Keratinocyte (primary cell): Measurements from ENCODE around the gene TMEM204. TPM values are rescaled to one million over a fixed set of nuclear protein-coding genes. Genes with fewer than 3 reads are reported as not detected.
A peak's percentile ranks its signal among the peaks of the same experiment; 100 is the strongest.

Experiments used
- DNase-seq: peaks from one replicate; pipeline ENCODE4 v3.0.0-alpha.2; 2011; ENCODE audit warnings: low read depth, missing footprints, low spot score
- FAIRE-seq: peaks from 2 replicates; lab custom pipeline; 2011; peaks lifted over from hg19 to GRCh38; lab: Jason Lieb, UNC
- H2AFZ ChIP-seq: 2 replicates; pipeline ENCODE4 v1.6.0; 2012; ENCODE audit warnings: low read length, control low read depth, inconsistent platforms; ENCODE audit not compliant: control insufficient read depth
- H3K27ac ChIP-seq: 2 replicates; pipeline ENCODE4 v1.5.1; 2011; ENCODE audit warnings: low read length; ENCODE audit not compliant: control insufficient read depth, insufficient read depth
- H3K27me3 ChIP-seq: 3 replicates; pipeline ENCODE4 v1.6.0; 2011; ENCODE audit warnings: low read length; ENCODE audit not compliant: control insufficient read depth, insufficient read depth; ENCODE audit errors: extremely low read depth
- H3K36me3 ChIP-seq, 2 experiments: 2 replicates in 1 of 2; 3 replicates in 1 of 2; pipeline ENCODE4 v1.5.1; 2011; ENCODE audit warnings: low read length in 2 of 2, mild to moderate bottlenecking in 1 of 2; ENCODE audit not compliant: control insufficient read depth in 2 of 2, insufficient read depth in 2 of 2; ENCODE audit errors: extremely low read depth in 1 of 2
- H3K4me1 ChIP-seq: 3 replicates; pipeline ENCODE4 v1.5.1; 2011; ENCODE audit warnings: low read length; ENCODE audit not compliant: control insufficient read depth, insufficient read depth; ENCODE audit errors: extremely low read depth
- H3K4me2 ChIP-seq: 3 replicates; pipeline ENCODE4 v1.6.0; 2011; ENCODE audit warnings: low read depth, low read length; ENCODE audit not compliant: control insufficient read depth, insufficient read depth; ENCODE audit errors: extremely low read depth
- H3K4me3 ChIP-seq, 3 experiments: fragments of 200-600 bp in 1 of 3; sonication (generic) in 1 of 3; 2 replicates in 2 of 3; 3 replicates in 1 of 3; pipeline ENCODE4 v1.5.1; 2011 to 2016; ENCODE audit warnings: low read length in 3 of 3, mild to moderate bottlenecking in 3 of 3, control low read depth in 2 of 3, inconsistent platforms in 1 of 3, low read depth in 1 of 3, mixed read lengths in 1 of 3, mixed run types in 1 of 3, moderate library complexity in 1 of 3; ENCODE audit not compliant: control insufficient read depth in 2 of 3, insufficient read depth in 2 of 3; ENCODE audit errors: extremely low read depth in 1 of 3
- H3K79me2 ChIP-seq: 2 replicates; pipeline ENCODE4 v1.6.0; 2012; ENCODE audit warnings: low read length; ENCODE audit not compliant: control insufficient read depth, insufficient read depth
- H3K9ac ChIP-seq: 3 replicates; pipeline ENCODE4 v1.6.0; 2011; ENCODE audit warnings: low read length; ENCODE audit not compliant: control insufficient read depth, insufficient read depth; ENCODE audit errors: extremely low read depth
- H3K9me1 ChIP-seq: 3 replicates; pipeline ENCODE4 v1.6.0; 2011; ENCODE audit warnings: low read length; ENCODE audit not compliant: control insufficient read depth, insufficient read depth; ENCODE audit errors: extremely low read depth
- H3K9me3 ChIP-seq: 2 replicates; pipeline ENCODE4 v1.5.1; 2012; ENCODE audit warnings: low read depth, low read length; ENCODE audit not compliant: control insufficient read depth
- H4K20me1 ChIP-seq: 3 replicates; pipeline ENCODE4 v1.6.0; 2011; ENCODE audit warnings: low read length; ENCODE audit not compliant: control insufficient read depth, insufficient read depth; ENCODE audit errors: extremely low read depth
- CTCF ChIP-seq, 3 experiments: IDR thresholded peaks in 1 of 3; conservative IDR thresholded peaks in 1 of 3; optimal IDR thresholded peaks in 1 of 3; 2 replicates in 2 of 3; 3 replicates in 1 of 3; pipeline versions ENCODE3 to v1.5.1; 2011; ENCODE audit warnings: low read length in 3 of 3, mild to moderate bottlenecking in 3 of 3, moderate library complexity in 2 of 3, control low read depth in 1 of 3, inconsistent platforms in 1 of 3; ENCODE audit not compliant: insufficient read depth in 2 of 3; ENCODE audit errors: extremely low read depth in 1 of 3
- EZH2 ChIP-seq: IDR thresholded peaks from one replicate; pipeline ENCODE4 v1.6.1; 2012; ENCODE audit warnings: inconsistent platforms, mild to moderate bottlenecking, low read length, moderate library complexity
- dilution Hi-C: fragments of 300-500 bp; cut with MboI; formaldehyde crosslinking; loops from one replicate; pipeline ENCODE4 v1.7.0; 2020; ENCODE audit warnings: low sequenced_read_pairs; ENCODE audit not compliant: extremely low pct_ligation_motif_present
- polyA plus RNA-seq, 5 experiments: library from polyadenylated mRNA; depleted of rRNA in 3 of 5; stranded (reverse) in 3 of 5; stranded (forward) in 1 of 5; unstranded in 1 of 5; fragments of >200 nt; gene quantifications; 1 replicate in 1 of 5; 2 replicates in 3 of 5; 3 replicates in 1 of 5; pipeline versions ENCODE4 v1.2.1 to v1.2.3, GENCODE V29; 2011 to 2012; ENCODE audit warnings: missing spikeins in 2 of 5, low read depth in 1 of 5, low replicate concordance in 1 of 5

The TMEM204 gene
- polyA plus RNA-seq, 1 donor (not counting 4 experiments of a cell fraction or from before 2014, with no cell fraction given): 1.0 TPM

DNA sequence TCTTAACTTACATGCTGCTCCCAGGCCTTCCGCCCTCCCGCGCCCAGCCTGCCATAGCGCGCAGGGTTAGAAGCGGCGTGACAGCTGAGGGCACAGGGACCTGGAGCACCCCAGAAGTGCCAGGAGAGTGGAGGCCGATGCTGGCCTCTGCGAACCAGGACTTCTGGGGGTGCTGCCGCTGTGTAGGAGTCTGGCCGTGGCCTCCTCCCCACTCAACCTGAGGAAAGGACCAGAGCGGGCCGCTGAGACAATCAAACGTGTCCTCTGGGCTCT is 1.9 kb upstream of the TMEM204 start:
- Histone ChIP-seq H3K36me3 (peaks cover 0 to 4% of the 10 kb centered on the region in 2 experiments), H3K4me2 (no peak overlapping the region), H3K79me2 (no peaks in the 10 kb centered on the region), H3K9ac (no peak overlapping the region), H3K4me1 (peaks cover 49% of the 10 kb centered on the region), H2AFZ (no peak overlapping the region), H4K20me1 (no peaks in the 10 kb centered on the region), H3K27me3 (peaks cover 6% of the 10 kb centered on the region), H3K4me3 (no peak overlapping the region), H3K9me1 (no peaks in the 10 kb centered on the region), H3K9me3 (no peaks in the 10 kb centered on the region), H3K27ac (no peak overlapping the region)
- FAIRE-seq: no peak
- dilution Hi-C loops: no loop called here
- TF ChIP-seq CTCF (optimal IDR thresholded peaks at IDR 0.05 in 1 of 3, IDR thresholded peaks at IDR 0.05 in 1 of 3, conservative IDR thresholded peaks at IDR 0.05 in 1 of 3; ENCODE audit: extremely low read depth in 1 of 3, insufficient read depth in 2 of 3, low read length in 3 of 3) (no peak), EZH2 (no peak)
- DNase-seq: no peak

- peak overlapping the region; percentile 79 for H2AFZ ChIP-seq
- no peak overlapping the region for H3K9ac ChIP-seq
- peak overlapping the region; percentile 8 for H3K27ac ChIP-seq
- peaks cover 0 to 7% of the 10 kb centered on the region in 2 experiments for H3K36me3 ChIP-seq
- peak overlapping the region; percentile 56 for H3K4me2 ChIP-seq
- dilution Hi-C loops: no loop called here
- no peaks in the 10 kb centered on the region for H3K9me3 ChIP-seq
- peaks cover 6% of the 10 kb centered on the region for H3K27me3 ChIP-seq
- no peaks in the 10 kb centered on the region for H3K9me1 ChIP-seq
- no peaks in the 10 kb centered on the region for H4K20me1 ChIP-seq
- TF ChIP-seq CTCF (optimal IDR thresholded peaks at IDR 0.05 in 1 of 3, IDR thresholded peaks at IDR 0.05 in 1 of 3, conservative IDR thresholded peaks at IDR 0.05 in 1 of 3; ENCODE audit: extremely low read depth in 1 of 3, insufficient read depth in 2 of 3, low read length in 3 of 3) (no peak), EZH2 (no peak)
- H3K79me2 ChIP-seq: no peaks in the 10 kb centered on the region
- DNase-seq (no peak), FAIRE-seq (peak; percentile 36)
- peak overlapping the region in 1 of 3 experiments; percentile 26 for H3K4me3 ChIP-seq
- peaks cover 49% of the 10 kb centered on the region for H3K4me1 ChIP-seq
Measured at GRCh38 chr16:1532081-1532760, 1.2 kb upstream of the TMEM204 start.
